ENCODE data around the gene UBE3A.

- no peak for TF ChIP-seq POLR2AphosphoS5 (IDR thresholded peaks at IDR 0.05; ENCODE audit: low read depth, low read length)
- no peak for TF ChIP-seq SIN3A (IDR thresholded peaks at IDR 0.05; ENCODE audit: borderline replicate concordance, insufficient read depth, low read length)
Measured at GRCh38 chr15:25407950-25408349, 30.9 kb downstream of the UBE3A start.

Data from PFSK-1 (cell line).